Tibial nerve (tissue), 4 donors: ENCODE results near the gene SOD3. TPM values are rescaled to one million over a fixed set of nuclear protein-coding genes. Genes with fewer than 3 reads are reported as not detected.

ENCODE experiments used
- DNase-seq, 2 donors: peaks; one replicate each; pipeline ENCODE4 v3.0.0-alpha.2; 2019; ENCODE audit warnings: low spot score in 2 of 2
- H3K27ac ChIP-seq, 4 donors: fragments of 200-600 bp; sonication (generic) in 3 of 4; one replicate each; pipeline ENCODE4 v1.5.1; 2017 to 2019; ENCODE audit warnings: mild to moderate bottlenecking in 1 of 4
- H3K27me3 ChIP-seq, 2 donors: fragments of 200-600 bp; sonication (generic) in 1 of 2; one replicate each; pipeline versions ENCODE4 v1.5.1 to v1.6.0; 2017 to 2019
- H3K36me3 ChIP-seq, 3 donors: fragments of 200-600 bp; sonication (generic); one replicate each; pipeline ENCODE4 v1.5.1; 2018 to 2019
- H3K4me1 ChIP-seq, 4 donors: fragments of 200-600 bp; sonication (generic) in 3 of 4; one replicate each; pipeline ENCODE4 v1.5.1; 2017 to 2019
- H3K4me3 ChIP-seq, 4 donors: fragments of 200-600 bp; sonication (generic) in 3 of 4; one replicate each; pipeline ENCODE4 v1.5.1; 2017 to 2019; ENCODE audit warnings: mild to moderate bottlenecking in 1 of 4, moderate library complexity in 1 of 4
- H3K9me3 ChIP-seq, 4 donors: fragments of 200-600 bp; sonication (generic) in 3 of 4; one replicate each; pipeline ENCODE4 v1.5.1; 2017 to 2019
- EP300 ChIP-seq, 2 donors: sonication (generic); formaldehyde crosslinking; IDR thresholded peaks; one replicate each; pipeline ENCODE4 v1.6.1; 2017; ENCODE audit warnings: antibody characterized with exemption in 2 of 2, mild to moderate bottlenecking in 1 of 2
- POLR2A ChIP-seq, 2 donors: fragments of 450-650 bp; IDR thresholded peaks; one replicate each; pipeline ENCODE4 v1.6.1; 2017; ENCODE audit warnings: antibody characterized with exemption in 2 of 2, mild to moderate bottlenecking in 2 of 2, moderate library complexity in 2 of 2
- WGBS, 2 donors: methylation state at CpG; one replicate each; pipeline ENCODE4 v1.1.5; 2018; 5-methylcytosine and 5-hydroxymethylcytosine counted together
- total RNA-seq, 4 donors: library from RNA; depleted of rRNA; stranded (reverse); fragments of >200 nt; gene quantifications; one replicate each; pipeline ENCODE4 v1.1.0, GENCODE V29; 2016
- TF ChIP-seq, protein P1 (sequence below), 5 experiments: fragments of 200-600 bp in 3 of 5; fragments of 450-650 bp in 2 of 5; sonication (generic) in 3 of 5; IDR thresholded peaks; one replicate each; pipeline ENCODE4 v1.5.1; 2016 to 2019; ENCODE audit warnings: antibody characterized with exemption in 5 of 5, mild to moderate bottlenecking in 3 of 5, moderate library complexity in 2 of 5

Gene SOD3, protein sequence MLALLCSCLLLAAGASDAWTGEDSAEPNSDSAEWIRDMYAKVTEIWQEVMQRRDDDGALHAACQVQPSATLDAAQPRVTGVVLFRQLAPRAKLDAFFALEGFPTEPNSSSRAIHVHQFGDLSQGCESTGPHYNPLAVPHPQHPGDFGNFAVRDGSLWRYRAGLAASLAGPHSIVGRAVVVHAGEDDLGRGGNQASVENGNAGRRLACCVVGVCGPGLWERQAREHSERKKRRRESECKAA
- 100 to 1,000 TPM; 208 to 359 (median 326) TPM for total RNA-seq

DNA sequence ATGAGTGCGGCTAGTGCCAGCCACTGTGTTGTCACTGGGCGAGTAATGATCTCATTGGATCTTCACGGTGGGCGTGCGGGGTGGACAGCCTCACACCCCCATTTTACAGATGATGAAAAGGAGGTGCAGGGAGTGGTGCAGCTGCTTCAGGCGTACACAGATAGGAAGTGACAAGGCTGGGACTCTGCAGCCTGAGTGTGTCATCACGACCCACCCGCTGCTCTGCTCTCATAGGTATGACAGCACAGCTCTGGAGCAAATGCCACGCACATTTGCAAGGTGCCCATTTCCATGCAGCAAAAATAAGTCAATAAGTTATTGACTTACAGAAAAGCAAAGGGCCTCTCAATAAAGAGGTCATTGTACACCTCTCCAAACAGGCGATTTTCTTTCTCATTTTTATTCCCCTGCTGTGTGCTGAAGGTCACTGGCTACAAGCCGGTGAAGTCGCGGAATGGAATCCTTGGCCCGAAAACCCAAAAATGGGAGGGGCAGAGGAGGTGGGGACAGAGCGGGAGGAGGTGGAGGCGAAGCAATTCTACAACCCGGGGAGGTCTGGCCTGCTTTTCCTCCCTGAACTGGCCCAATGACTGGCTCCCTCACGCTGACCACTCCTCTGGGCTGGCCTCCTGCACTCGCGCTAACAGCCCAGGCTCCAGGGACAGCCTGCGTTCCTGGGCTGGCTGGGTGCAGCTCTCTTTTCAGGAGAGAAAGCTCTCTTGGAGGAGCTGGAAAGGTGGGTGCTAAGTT, at the start of gene SOD3:
Gene SOD3, plus strand, starts transcription at position 658 of the 750 bp plus-strand sequence. CDS start 3,949 bp downstream, outside the sequence.
- Histone ChIP-seq H3K27me3 (no peaks in the 10 kb centered on the region), H3K27ac (peak within 1 kb of the TSS; percentile 74 to 94 (median 82)), H3K4me1 (peaks cover 0 to 65% (median 17%) of the 10 kb centered on the region in 4 donors), H3K4me3 (peak within 1 kb of the TSS; percentile 15 to 48 (median 21)), H3K36me3 (no peaks in the 10 kb centered on the region), H3K9me3 (no peaks in the 10 kb centered on the region)
- 30 to 35% methylated on average over 21 of the region's 21 CpGs for WGBS, 2 donors
- TF ChIP-seq EP300 (IDR thresholded peaks at IDR 0.05) (peak in 1 of 2 donors; percentile 85), POLR2A (IDR thresholded peaks at IDR 0.05) (peak; percentile 61 to 74)
- TF ChIP-seq, protein P1, sequence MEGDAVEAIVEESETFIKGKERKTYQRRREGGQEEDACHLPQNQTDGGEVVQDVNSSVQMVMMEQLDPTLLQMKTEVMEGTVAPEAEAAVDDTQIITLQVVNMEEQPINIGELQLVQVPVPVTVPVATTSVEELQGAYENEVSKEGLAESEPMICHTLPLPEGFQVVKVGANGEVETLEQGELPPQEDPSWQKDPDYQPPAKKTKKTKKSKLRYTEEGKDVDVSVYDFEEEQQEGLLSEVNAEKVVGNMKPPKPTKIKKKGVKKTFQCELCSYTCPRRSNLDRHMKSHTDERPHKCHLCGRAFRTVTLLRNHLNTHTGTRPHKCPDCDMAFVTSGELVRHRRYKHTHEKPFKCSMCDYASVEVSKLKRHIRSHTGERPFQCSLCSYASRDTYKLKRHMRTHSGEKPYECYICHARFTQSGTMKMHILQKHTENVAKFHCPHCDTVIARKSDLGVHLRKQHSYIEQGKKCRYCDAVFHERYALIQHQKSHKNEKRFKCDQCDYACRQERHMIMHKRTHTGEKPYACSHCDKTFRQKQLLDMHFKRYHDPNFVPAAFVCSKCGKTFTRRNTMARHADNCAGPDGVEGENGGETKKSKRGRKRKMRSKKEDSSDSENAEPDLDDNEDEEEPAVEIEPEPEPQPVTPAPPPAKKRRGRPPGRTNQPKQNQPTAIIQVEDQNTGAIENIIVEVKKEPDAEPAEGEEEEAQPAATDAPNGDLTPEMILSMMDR (IDR thresholded peaks at IDR 0.05), result no peak
- peak; percentile 75 to 76 for DNase-seq

GRCh38 chr4:24747234-24747975, 48.0 kb upstream of the SOD3 start:
- no peaks in the 10 kb centered on the region for H3K4me1 ChIP-seq
- WGBS, 2 donors, result 91 to 95% methylated on average over 4 of the region's 4 CpGs
- DNase-seq, result no peak
- TF ChIP-seq POLR2A (IDR thresholded peaks at IDR 0.05) (no peak), EP300 (IDR thresholded peaks at IDR 0.05) (no peak)
- TF ChIP-seq, protein P1 (IDR thresholded peaks at IDR 0.05), result no peak
- H3K4me3 ChIP-seq, result no peak overlapping the region
- no peaks in the 10 kb centered on the region for H3K9me3 ChIP-seq
- H3K27me3 ChIP-seq, result no peaks in the 10 kb centered on the region
- H3K27ac ChIP-seq, result no peak overlapping the region
- no peaks in the 10 kb centered on the region for H3K36me3 ChIP-seq

- H3K9me3 ChIP-seq, result no peaks in the 10 kb centered on the region
- H3K27ac ChIP-seq, result no peak overlapping the region
- no peaks in the 10 kb centered on the region for H3K36me3 ChIP-seq
- WGBS, 2 donors, result 88 to 89% methylated on average over 4 of the region's 4 CpGs
- DNase-seq, result no peak
- H3K4me1 ChIP-seq, result no peaks in the 10 kb centered on the region
- H3K4me3 ChIP-seq, result no peak overlapping the region
- TF ChIP-seq POLR2A (IDR thresholded peaks at IDR 0.05), result no peak
- TF ChIP-seq EP300 (IDR thresholded peaks at IDR 0.05), result no peak
- TF ChIP-seq, protein P1 (IDR thresholded peaks at IDR 0.05), result no peak
- H3K27me3 ChIP-seq, result no peaks in the 10 kb centered on the region
Measured at GRCh38 chr4:24748023-24748422, 47.4 kb upstream of the SOD3 start.

DNA sequence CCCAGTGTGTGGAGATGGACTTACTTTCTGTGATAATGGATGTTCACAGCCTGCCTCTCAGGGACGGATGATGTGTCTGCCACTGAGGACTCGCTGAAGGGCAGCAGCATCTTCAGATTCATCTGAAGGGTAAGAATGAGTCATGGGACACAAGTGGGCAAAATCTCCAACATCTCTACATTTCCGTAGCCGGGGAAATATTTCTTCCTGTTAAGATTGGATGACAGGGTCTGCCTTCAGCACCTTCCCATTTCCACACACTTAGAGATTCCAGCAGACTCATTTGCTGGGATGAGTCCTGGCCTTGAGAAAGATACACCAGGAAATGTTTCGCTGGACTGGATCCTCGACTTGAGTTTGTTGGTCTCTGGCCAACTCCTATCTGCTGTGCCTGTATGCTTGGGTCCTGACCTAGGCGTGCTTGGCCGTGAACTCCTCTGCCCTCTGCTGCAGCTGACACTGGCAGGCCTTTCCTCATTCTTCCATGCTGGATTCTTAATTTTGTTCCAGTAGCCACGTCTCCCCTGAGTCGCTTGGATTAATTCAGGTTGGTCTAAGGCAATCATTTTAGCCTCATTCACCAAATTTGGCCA, 46.5 kb upstream of the SOD3 start:
- no peaks in the 10 kb centered on the region for H3K4me1 ChIP-seq
- H3K4me3 ChIP-seq, result no peak overlapping the region
- WGBS, 2 donors, result 52 to 62% methylated on average over 10 of the region's 10 CpGs
- DNase-seq, result no peak
- no peak for TF ChIP-seq POLR2A (IDR thresholded peaks at IDR 0.05)
- TF ChIP-seq, protein P1 (IDR thresholded peaks at IDR 0.05), result no peak
- TF ChIP-seq EP300 (IDR thresholded peaks at IDR 0.05), result no peak
- H3K9me3 ChIP-seq, result no peaks in the 10 kb centered on the region
- H3K36me3 ChIP-seq, result no peaks in the 10 kb centered on the region
- H3K27ac ChIP-seq, result no peak overlapping the region
- no peaks in the 10 kb centered on the region for H3K27me3 ChIP-seq
